ENCODE data around the gene PSMA6.
"Not testable (repeated sequence)": the region's sequence is repeated elsewhere in the genome, so short reads cannot be mapped to it uniquely, and the experiment has no call there.

Gene PSMA6

DNA sequence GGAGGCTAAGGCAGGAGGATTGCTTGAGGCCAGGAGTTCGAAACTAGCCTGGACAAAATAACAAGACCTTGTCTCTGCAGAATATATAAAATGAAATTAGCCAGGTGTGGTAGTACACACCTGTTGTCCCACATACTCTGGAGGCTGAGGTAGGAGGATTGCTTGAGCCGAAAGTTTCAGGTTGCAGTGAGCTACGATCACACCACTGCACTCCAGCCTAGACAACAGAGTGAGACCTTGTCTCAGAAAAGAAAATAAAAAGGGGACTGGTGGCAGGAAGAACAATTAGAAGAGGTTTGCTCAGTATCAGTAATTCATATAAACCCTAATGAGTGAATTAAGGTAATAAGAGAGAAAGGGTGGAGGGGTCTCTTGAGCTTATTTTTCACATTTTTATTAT, 8.0 kb downstream of the PSMA6 start:
- no peak for TF ChIP-seq CTCF (IDR thresholded peaks at IDR 0.05; ENCODE audit: low read length, missing control alignments)

DNA sequence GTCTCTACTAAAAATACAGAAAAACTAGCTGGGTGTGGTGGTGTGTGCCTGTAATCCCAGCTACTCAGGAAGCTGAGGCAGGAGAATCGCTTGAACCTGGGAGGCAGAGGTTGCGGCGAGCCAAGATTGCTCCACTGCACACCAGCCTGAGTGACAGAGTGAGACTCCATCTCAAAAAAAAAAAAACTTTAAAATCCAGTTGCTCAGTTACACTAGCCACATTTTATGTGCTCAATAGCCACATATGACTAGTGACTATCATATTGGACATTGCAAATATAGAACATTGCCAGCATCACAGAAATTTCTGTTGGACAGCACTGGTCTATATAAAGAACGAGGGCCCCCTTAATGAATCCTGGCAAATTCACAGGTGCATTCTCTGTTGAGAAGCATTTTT, 9.2 kb downstream of the PSMA6 start:
- not testable (repeated sequence) for DNase-seq (ENCODE audit: low read depth); H3K4me3 ChIP-seq (replicated peaks; ENCODE audit: low read depth, low read length)

More for the DNA sequence above, 8.0 kb downstream of the PSMA6 start:
- DNase-seq (ENCODE audit: low read depth) = no peak
- no peak overlapping the region for H3K4me3 ChIP-seq (replicated peaks; ENCODE audit: low read depth, low read length)

DNA sequence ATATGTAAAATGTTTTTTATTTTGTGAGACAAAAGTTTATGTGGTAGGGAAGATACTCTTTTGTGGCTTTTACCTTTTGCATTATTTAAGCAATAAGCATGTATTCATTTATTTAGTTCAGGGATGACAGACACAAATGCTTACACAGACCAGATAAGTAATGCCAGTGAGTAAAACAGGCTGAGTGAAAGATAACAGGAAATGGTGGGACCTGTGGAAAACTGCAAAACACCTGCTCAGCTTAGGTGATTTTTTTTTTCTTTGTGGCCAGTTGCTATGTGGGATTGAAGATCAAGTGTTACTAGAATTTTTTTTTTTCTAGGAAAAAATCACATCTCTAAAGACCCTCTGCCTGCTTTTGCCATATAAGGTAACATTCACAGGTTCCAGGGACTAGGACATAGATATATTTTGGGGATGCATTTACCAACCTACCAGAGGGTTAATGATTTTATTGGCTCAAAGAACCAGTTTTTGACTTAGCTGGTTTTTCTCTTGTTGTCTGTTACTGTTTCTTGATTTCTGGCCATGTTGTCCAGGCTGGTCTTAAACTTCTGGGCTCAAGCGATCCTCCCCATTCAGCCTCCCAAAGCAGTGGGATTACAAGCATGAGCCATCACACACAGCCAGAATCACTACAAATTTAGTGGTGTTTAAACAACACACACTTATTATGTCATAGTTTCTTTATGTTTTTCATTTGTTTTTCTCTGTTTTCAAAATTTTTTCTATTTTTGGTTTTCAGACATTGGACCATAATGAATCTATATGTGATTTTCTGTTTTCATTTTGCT, 9.8 kb downstream of the PSMA6 start:
- DNase-seq (ENCODE audit: low read depth) = no peak
- TF ChIP-seq CTCF (IDR thresholded peaks at IDR 0.05; ENCODE audit: low read length, missing control alignments) = no peak
- no peak overlapping the region for H3K4me3 ChIP-seq (replicated peaks; ENCODE audit: low read depth, low read length)

DNA sequence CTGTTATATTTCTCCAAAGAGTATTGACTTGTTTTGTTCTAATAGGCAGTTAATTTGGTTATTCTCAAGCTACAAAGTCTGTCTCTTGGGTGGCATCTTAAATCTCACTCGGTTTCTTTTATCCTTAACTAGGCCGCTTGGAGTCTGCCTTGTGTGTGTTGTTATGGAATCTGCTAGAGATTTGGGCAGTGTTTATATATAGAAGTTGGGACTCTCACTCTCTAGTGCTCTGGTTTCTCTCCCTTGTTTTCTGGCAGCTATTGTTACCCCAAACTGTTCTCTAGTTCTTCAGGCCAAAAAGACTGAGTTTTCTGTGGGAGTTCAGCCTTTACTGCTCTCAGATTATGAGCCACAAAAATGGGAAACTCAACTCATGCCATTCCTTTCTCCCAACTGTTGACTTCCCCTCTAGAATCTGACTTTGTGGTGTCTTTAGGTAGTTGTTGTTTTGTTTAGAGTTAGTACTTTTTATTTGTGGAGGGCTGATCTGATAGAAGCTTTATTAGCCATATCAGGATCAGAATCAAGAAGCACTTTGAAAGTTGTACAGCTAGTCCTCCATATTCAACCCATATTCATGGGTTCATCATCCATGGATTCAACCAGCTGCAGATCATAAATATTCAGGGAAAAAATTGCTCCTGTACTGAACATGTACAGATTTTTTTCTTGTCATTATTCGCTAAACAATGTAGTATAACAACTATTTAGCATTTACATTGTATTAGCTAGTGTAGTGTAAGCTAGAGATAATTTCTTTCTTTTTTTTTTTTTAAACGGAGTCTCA, 11.2 kb downstream of the PSMA6 start:
- no peak for TF ChIP-seq CTCF (IDR thresholded peaks at IDR 0.05; ENCODE audit: low read length, missing control alignments)
- DNase-seq (ENCODE audit: low read depth) = no peak
- no peak overlapping the region for H3K4me3 ChIP-seq (replicated peaks; ENCODE audit: low read depth, low read length)

- no peak overlapping the region for H3K4me3 ChIP-seq (replicated peaks; ENCODE audit: low read depth, low read length)
- TF ChIP-seq CTCF (IDR thresholded peaks at IDR 0.05; ENCODE audit: low read length, missing control alignments) = no peak
- no peak for DNase-seq (ENCODE audit: low read depth)
These were observed 12.8 kb downstream of the PSMA6 start for GRCh38 chr14:35304812-35305462.

- DNase-seq (ENCODE audit: low read depth) = no peak
- no peak for TF ChIP-seq CTCF (IDR thresholded peaks at IDR 0.05; ENCODE audit: low read length, missing control alignments)
- H3K4me3 ChIP-seq (replicated peaks; ENCODE audit: low read depth, low read length) = no peak overlapping the region
These were observed 13.5 kb downstream of the PSMA6 start for GRCh38 chr14:35305633-35306032.

GRCh38 chr14:35306114-35306513, 13.9 kb downstream of the PSMA6 start:
- no peak for TF ChIP-seq CTCF (IDR thresholded peaks at IDR 0.05; ENCODE audit: low read length, missing control alignments)
- DNase-seq (ENCODE audit: low read depth) = no peak
- H3K4me3 ChIP-seq (replicated peaks; ENCODE audit: low read depth, low read length) = no peak overlapping the region

All from fibroblast of pulmonary artery (primary cell).